Skeletal muscle cell (primary cell): ENCODE results near the gene SIRT2.
"Not testable (repeated sequence)": the region's sequence is repeated elsewhere in the genome, so short reads cannot be mapped to it uniquely, and the experiment has no call there.

Experiments
- DNase-seq: peaks from one replicate; pipeline ENCODE4 v3.0.0-alpha.2; 2010; ENCODE audit warnings: low read depth
- H3K4me3 ChIP-seq: 2 replicates; pipeline ENCODE4 v1.5.1; 2011; ENCODE audit warnings: low read depth, mild to moderate bottlenecking, control low read depth, low read length, moderate library complexity

SIRT2 gene

DNA sequence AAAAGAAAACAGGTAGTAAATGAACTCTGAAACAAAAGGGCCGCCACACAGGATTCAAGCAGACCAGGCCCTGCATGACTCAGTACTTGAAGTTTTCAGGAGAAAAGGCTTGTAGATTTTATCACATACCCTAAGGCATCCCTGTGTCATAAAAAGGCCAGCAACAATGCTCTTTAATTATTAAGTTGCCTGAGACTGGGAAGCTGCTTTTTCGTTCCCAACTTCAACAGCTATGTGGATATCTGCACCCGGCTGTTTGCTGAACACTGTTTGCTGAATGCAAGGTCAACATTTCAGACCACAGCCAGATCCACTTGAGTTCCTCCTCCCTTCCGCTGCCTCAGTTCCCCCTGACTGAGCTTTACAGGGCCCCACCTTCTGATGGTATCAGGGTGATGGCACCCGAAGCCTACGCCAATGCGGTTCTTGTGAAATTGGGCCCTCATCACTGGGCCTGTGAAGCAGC, 61.7 kb downstream of the SIRT2 start:
- H3K4me3 ChIP-seq, result no peak overlapping the region
- no peak for DNase-seq

DNA sequence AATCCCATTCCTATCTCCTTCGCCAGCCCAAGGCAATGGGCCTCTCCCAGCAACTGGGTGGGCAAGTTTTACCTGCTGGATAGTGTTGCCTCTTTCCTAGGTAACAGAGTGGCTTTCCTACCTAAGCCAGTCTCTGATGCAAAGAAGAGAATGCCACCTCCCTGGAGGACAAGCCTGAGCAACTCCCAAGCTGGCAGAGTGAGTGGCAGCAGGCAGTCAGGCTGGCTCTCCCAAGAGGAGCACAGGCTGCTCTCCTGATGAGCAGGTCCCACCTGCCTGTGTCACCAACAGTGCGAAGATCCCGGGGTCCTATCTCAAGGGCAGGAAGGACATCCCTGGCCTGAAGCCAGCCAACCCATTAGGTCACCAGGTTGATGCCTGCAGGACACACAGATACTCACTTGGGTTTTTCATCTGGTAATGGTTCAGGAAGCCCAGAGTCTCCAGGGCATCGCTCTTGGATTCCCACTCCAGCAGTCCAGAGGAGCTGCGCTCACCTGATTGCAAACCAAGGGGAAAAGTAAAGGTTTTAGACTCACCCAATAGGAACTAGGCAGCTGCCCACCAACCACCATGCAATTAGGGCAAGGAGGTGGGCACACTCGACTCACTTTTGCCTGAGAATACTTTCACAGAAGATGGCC, 62.3 kb downstream of the SIRT2 start:
- DNase-seq, result no peak
- H3K4me3 ChIP-seq, result no peak overlapping the region

DNA sequence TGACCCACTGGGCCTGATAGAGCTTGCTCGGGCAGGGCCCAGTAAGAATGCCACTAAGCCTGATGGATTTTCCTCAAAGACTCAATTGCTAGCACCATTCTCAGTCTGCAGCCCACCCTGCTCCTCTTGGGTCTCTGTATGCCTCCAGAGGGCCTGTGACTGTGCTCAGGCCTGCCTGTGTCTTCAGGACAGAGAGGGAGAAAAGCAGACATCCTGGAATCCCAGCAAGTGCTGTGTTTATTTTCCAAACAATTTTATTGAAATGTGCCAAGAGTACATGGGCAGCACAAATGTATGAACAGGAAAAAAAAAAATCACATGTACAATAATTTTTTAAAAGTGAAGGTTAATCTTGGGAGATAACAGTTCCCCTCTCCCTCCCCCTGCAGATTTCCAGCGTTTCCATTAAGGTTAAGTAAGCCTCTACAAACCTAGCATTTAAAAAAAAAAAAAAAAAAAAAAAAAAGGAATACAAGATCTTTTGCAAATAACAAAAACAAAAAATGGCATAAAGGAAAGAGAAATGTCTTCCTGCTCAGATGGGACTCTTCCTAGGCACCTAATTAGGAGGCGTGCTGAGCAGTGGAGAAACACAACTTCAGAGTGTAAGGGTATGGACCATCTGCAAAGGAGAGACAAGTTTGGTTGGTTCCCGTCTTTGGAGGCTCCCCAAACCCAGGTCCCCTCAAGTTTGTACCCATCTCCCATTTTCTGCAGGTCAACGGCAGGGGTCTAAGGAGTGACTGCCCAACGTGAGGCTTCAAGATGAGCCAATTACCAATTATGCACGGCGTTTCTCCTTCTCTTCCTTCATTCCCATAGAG, 63.0 kb downstream of the SIRT2 start:
- H3K4me3 ChIP-seq, result no peak overlapping the region
- DNase-seq, result no peak

DNA sequence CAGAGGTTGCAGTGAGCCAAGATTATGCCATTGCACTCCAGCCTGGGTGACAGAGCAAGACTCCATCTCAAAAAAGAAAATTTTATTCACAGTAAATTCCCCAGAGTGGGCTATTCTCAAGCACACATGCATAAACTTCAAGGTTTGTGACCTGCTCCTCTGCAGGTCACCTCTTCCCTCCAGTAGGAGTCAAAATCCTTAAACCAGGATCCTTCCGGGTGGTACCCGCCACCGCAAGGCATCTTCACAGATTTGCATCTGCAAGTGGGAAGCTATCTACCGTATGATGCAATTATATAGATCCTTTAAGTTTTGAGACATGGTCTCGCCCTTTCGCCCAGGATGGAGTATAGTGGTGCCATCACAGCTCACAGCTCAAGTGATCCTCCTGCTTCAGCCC, 64.8 kb downstream of the SIRT2 start:
- H3K4me3 ChIP-seq, result no peak overlapping the region
- no peak for DNase-seq

DNA sequence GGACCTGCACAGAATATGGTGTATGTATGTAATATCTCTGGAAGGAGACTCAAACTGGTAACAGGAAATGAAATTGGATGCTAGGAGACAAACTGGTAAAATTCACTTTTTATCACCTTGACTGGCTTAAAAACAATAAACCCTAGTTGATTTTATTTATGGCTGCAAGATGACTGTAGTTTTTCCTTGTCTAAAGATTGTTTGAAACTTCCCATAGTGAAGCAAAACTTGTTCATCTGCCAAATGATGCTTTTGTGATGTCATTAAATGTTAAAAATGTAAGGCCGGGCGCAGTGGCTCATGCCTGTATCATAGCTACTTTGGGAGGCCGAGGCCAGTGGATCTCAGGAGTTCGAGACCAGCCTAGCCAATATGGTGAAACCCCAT, 65.3 kb downstream of the SIRT2 start:
- H3K4me3 ChIP-seq, result no peak overlapping the region
- DNase-seq, result no peak

DNA sequence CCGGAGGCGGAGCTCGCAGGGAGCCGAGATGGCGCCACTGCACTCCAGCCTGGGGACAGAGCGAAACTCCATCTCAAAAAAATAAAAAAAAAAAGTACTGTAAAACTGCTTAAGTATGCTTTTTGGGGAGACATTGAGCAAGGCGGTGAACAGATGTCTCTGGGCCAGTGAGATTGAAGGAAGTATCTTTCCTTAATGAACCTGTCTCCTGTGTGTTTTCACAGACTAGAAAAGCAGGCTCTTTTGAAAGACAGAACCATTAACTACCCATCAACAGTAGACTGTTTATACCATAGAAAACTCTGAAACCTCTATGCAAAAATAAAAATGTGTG, 66.4 kb downstream of the SIRT2 start:
- no peak overlapping the region for H3K4me3 ChIP-seq
- no peak for DNase-seq

DNA sequence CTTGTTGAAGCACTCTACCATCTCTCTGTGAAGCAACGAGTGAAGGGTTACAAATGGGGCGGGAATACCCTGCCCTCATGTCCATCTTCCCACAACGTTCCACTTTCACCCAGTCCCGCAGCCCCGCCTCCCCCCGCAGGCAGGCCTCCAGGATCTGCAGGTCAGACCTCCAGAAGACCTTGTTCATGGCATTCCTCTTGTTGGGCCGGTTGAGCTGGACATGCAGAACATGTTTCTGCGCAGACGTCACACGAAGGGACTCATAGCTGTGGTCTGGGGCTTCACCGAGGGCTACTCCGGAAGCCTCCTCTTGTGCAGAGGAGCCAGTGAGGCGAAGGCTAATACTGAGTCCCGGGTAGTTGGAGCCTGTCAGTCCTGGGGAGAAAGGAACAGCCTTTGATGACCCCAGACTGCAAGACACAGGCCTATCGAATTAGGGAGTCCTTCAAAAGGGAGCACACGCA, 68.2 kb downstream of the SIRT2 start:
- peak overlapping the region; percentile 67 for H3K4me3 ChIP-seq
- peak; percentile 74 for DNase-seq

DNA sequence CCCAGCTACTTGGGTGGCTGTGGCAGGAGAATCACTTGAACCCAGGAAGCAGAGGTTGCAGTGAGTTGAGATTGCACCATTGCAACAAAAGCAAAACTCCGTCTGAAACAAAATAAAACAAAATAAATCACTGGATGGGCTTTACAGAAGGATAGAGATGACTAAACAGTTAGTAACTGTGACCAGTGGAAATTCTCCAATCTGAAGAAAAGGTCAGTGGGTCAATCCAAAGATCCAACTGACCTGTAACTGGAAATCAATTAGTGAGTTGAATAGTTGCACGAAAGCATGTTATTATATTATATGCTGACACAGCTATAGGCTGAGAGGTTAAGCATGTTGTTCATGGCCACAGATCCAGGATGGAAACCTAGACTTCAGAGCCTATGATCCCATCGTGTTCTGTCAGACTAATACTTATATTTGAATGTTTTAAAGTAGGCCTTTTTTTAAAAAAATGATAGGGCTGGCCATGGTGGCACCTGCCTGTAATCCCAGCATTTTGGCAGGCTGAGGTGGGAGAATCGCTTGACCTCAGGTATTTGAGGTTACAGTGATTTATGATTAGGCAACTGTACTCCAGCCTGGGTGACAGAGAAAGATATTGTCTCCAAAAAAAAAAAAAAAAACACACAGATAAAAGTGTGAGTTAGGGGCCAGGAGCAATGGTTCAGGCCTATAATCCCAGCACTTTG, 69.2 kb downstream of the SIRT2 start:
- no peak overlapping the region for H3K4me3 ChIP-seq
- DNase-seq, result no peak

DNA sequence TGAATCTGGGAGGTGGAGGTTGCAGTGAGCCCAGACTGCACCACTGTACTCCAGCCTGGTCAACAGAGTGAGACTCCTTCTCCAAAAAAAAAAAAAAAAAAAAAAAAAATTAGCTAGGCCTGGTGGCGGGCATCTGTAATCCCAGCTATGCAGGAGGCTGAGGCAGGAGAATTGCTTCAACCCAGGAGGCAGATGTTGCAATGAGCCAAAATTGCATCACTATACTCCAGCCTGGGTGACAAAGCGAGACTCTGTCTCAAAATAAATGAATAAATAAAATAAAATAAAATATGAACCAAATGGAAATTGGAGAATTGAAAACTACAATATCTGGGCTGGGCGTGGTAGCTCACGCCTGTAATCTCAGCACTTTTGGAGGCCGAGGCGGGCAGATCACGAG, 70.2 kb downstream of the SIRT2 start:
- DNase-seq, H3K4me3 ChIP-seq: not testable (repeated sequence)
